Left renal cortex interstitium (tissue), 4 donors: ENCODE results near the gene ISCU. TPM values are rescaled to one million over a fixed set of nuclear protein-coding genes. Genes with fewer than 3 reads are reported as not detected.

Experiments used
- DNase-seq, 4 donors: peaks; one replicate each; pipeline ENCODE4 v3.0.0-alpha.2; 2013; ENCODE audit warnings: low read depth in 4 of 4, low spot score in 2 of 4, missing footprints in 1 of 4
- polyA plus RNA-seq, 4 donors: library from polyadenylated mRNA; unstranded; fragments of 120-200 nt; gene quantifications; one replicate each; pipeline ENCODE4 v1.2.1, GENCODE V29; 2013; ENCODE audit not compliant: insufficient read length in 4 of 4

ISCU gene
- polyA plus RNA-seq, 4 donors = 106 to 128 (median 113) TPM

DNA sequence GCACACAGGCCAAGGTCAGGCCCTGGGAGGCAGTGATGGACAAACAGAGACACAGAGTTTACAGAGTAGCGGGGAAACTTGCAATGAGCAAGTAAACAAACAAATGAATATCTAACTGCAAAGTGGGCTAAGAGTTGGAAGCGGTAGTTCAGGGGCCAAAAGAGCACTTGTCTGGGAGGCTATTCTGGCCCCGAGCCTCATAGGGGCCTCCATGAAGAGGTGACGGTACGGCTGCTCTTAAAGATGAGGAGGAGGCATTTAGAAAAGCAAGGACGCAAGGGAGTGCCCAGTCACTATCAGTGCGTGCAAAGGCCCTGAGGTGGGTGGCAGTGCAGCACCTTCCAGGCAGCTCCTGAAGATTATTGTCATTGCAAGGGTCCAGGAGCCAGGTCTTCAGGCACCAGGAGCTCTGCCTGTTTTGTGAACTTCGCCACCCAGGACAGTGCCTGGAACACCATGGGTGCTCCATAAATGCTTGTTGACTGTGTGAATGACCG lies 39.9 kb downstream of the ISCU start:
- no peak for DNase-seq

DNA sequence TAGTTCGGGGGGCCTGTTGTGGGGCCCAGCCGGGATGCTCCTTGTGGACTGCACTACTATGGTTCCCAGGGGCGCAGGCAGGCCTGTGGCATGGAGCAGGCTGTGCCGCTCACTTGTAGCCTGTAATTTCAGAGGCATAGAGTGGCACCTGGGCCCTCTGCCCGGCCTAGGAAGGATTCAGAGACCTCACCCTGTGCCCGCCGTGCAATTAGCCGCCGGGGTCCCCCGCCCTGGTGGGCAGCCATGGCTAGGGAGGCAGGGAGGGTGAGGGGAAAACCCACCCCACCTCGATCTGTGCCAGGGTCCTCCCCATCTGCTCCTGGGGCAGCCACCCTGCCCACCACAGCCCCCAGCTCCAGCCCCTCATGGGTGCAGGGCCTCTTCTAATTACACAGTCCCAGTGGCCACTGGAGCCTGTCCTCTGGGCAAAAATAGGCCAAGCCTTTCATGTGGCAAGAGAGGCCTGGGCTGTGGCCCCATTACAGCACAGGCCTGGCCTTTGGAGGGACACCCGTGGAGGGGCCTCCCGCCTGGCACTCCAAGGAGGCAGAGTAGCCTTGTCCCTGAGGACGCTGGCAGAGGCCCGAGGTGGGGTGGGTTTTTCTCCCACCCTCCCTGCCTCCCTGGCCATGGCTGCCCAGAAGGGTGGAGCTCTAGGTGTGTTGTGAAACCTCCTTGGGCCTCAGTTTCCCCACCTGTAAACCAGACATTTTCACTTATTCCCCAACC lies 40.7 kb downstream of the ISCU start:
- no peak for DNase-seq

DNA sequence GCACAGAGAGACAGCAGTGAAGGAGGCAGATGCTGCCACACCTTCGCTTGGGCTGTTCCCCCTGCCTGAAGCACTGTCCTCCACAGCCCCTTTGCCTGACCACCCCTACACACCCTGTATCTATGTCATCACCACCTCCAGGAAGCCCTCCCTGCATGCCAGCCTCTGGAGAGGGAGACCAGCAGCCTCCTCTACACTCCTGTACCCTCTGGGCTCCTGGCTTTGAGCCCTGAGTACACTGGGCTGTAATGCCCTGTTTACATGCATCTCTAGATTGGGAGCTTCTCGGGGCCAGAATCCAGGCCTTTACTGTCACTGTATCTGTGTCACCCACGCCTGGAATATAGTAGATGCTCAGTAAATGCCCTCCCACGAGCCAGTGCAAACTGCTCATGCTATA lies 41.3 kb downstream of the ISCU start:
- DNase-seq = no peak

DNA sequence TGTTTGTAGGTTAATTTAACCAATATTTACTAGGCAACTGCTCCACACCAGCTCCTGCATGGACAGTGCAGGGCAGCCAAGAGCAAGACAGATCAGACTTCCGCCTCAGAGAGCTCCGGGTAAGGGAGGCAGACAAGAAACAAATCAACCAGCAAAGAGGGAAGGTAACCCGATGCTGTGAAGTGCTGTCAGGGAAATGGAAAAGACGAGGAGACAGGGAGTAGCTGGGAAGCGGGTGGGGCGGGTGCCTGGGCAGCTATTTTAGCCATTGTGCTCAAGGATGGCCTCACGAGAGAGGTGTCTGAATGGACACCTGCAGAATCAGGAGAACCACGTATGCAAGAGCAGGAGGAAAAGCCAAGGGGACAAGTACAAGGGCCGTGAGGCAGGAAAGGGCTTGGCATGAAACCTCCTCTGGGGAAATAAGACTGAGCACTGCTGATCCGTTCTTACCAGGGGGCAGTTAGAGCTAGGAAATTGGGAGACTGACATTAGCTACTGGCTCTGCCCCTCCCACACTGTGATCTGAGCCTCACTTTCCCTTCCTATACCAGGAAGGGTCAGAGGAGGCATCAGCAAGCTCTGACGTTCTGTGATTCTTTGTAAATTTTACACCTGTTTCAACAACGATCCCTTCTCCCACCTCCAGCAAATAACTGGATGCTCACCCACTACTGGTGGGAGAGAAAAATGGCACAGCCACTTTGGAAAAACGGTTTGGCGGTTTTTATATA lies 42.0 kb downstream of the ISCU start:
- no peak for DNase-seq

DNA sequence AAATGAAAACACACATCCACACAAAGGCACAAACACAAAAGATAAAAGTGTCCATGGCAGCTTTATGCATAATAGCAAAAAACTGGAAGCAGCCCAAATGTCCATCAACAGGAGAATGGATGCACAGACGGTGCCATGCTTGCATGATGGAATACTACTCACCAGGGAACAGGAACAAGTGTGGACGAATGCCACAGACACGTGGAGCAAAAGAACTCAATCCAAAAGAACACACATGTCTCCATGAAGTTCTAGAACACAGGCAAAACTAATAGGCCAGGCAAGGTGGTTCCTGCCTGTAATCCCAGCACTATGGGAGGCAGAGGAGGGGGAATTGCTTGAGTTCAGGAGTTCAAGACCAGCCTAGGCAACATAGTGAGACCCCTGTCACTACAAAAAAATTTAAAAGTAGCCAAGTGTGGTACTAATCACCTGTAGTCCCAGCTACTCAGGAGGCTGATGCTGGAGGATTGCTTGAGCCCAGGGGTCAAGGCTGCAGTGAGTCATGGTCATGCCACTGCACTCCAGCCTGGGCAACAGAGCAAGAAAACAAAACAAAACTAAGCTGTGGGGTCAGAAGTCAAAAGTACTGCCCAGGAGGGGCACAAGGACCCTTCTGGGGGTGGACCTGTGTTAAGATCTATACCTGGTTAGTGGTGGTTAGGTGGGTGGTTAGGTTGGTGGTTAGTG lies 42.7 kb downstream of the ISCU start:
- DNase-seq = no peak

DNA sequence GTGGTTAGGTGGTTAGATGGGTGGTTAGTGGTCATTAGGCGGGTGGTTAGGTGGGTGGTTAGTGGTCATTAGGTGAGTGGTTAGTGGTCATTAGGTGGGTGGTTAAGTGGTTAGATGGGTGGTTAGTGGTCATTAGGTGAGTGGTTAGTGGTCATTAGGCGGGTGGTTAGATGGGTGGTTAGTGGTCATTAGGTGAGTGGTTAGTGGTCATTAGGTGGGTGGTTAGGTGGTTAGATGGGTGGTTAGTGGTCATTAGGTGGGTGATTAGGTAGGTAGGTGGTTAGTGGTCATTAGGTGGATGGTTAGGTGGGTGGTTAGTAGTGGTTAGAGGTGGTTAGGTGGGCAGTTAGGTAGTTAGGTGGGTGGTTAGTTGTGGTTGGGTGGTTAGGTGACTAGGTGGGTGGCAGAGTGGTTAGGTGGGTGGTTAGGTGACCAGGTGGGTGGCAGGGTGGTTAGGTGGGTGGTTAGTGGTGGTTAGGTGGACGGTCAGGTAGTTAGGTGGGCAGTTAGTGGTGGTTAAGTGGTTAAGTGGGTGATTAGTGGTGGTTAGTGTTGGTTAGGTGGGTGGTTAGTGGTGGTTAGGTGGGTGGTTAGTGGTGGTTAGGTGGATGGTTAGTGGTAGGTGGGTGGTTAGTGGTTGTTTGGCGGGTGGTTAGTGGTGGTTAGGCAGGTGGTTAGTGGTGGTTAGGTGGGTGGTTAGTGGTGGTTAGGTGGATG lies 43.5 kb downstream of the ISCU start:
- no peak for DNase-seq

DNA sequence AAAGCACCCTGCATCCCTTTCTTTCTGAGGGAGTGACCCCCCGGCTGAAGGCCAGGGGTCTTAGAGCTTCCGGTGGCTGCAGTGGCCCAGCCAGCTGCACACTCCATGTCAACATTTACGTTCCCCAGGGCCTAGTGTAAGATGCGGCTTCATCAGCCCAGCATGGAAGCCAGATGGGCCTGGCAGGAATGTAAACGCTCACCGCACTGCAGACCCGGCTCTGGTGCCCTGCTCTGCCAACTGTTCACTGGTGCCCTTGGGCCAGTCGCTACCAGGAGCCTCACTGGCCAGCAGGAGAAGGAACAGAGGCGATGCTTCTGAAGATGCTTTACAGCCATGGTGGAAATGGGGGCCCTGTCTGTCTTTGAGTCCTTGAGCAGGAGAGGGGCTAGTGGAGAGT lies 44.1 kb downstream of the ISCU start:
- no peak for DNase-seq

DNA sequence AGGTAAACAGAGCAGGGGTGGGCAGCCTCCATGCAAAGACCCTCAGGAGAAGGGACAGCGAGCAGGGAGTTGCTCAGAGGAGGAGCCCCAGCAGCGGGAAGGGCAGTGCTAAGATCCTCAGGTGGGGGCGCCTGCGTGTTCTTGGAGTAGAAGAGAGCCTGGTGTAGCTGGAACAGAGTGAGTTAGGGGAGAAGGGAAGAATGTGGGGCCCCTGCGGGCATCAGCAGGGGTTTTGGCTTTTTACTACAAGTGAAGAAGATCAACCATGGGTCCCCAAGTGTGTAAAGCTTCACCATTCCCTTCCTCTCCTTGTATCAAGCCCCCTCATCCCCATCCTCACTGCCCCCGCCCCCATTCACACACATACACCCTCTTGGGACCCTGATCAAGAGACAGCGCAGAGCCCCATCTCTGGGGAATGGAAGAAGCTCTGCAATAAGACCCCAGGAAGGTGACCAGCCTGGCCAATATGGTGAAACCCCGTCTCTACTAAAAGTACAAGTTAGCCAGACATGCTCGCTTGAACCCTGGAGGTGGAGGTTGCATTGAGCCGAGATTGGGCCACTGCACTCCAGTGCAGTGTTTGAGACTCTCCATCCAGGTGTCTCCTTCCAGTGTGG lies 45.7 kb downstream of the ISCU start:
- no peak for DNase-seq

DNA sequence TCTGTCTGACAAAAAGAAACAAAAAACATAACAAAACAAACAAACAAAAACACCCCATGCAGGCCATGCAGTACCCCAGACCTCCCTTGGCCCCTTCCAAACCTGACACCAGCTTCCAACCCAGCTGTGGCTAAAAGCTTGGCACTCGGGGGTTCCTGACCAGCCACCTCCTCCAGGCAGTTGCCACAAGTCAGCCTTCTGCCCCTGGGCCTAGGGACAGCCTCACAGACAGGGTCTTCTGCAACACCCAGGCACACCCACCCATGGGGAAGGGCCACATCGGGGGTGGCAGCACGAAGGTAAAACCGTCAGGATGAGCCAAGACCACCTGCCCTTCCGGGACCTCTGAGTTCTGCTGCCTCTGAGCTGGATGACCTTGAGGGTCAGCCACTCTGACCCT lies 46.2 kb downstream of the ISCU start:
- no peak for DNase-seq

DNA sequence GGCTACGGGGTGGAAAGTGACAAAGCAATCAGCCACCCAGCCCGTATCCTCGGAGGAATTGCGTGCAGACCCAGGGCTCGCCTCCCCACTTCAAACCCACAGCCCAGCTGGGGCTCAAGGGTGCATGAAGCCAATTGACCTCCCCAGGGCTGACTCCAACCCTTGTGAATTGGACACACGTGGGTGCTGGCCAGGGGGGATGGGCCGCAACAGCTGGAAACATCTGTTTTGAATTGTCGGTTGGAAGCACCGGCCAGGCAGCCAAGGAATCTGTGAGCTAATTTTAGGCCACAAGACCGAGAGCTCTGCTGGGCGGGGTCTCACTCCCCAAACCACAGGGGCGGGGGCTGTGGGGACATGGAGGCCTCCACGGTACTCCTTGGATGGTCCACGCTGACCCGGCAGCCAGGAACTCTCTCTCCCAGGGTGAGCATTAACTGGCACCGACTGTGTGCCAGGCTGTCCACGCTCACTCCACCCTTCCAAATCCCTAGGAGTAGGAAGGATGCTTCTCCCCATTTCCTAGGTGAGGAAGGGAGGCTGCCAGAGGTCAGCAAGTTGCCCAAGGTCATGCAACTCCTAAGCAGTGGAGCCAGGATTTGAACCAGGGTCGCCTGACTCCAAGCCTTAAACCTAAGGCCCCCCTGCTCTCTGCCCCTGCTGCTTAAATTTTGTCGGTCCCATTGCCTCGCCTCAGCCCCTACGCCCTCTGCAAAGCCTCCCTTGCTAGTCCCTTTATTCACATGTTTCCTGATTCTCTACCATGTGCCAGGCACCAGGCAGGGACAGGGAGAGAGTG lies 47.3 kb downstream of the ISCU start:
- DNase-seq = peak in 2 of 4 donors; percentile 76 to 80

DNA sequence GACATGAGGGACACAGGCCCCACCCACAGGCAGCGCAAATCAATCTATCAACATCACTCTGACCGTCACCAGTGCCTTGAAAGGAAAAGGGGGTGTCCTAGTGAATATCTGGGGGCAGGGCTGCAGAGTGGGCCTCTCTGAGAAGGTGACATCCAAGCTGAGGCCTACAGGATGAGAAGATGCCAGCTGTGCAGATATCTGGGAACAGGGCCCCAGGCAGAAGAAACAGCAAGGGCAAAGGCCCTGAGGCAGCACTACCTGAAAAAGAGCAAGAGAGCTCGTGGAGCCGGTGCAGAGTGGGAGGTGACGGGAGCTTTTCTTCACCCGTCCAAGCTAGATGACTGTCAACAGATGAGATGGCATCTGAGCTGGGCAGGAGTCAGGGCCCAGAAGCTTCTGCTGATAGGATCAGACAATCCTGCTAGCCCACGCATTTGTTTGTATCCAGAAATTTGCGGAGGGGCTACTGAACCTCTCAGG lies 48.0 kb downstream of the ISCU start:
- DNase-seq = no peak

DNA sequence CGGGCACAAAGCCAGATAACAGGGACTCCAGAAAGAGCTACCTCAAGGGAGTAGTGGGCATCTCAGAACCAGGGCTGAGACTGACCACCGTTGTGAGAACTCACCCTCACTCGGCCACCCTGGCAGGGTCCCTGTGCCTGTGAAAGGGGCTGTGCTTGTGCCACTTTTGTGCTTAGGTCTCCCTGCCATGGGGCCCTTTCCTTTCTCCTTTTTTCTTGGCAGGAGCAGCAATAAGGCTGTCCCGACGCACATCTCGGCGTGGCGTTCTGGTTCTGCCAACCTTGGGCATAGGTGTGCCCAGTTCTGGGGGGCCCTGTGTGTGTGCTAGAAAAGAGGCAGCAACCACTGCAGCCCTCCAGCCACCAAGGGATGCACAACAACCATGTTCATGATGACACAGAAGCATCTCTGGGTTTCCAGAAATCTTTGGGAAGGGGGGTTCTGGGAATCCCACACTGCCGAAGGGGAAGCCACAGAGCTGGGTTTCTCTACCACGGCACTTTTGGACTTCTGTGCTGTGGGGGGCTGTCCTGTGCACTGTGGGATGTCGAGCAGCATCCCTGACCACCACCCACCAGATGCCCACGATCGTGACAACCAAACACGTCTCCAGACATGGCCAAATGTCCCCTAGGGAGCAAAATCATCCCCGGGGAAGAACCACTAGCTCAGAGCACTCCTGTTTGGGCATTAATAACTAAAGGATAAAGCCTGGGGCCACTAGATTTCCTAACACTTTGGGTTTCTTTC lies 48.6 kb downstream of the ISCU start:
- DNase-seq = no peak

DNA sequence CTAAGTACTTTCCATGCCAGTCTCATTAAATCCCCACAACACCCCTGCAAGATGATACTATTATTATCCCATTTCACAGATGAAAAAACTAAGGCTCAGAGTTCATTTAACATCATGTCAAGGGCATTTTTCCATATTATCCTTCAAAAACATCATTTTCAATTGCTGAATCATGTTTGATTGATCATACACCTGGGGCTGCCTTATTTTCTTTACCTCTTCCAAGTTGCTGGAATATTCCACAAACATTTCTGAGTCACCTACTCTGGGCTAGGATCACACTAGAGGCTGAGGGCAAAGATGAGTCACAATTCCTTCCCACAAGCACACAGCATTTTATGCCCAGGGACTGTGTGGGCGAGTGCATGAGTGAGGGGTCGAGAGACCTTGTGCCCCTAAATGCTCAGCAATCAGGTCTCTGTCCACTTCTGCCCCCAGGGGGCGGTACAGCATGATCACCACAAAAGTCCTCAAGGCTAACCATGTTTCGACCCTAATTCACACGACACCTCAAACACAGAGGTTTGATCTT lies 49.6 kb downstream of the ISCU start:
- DNase-seq = no peak

DNA sequence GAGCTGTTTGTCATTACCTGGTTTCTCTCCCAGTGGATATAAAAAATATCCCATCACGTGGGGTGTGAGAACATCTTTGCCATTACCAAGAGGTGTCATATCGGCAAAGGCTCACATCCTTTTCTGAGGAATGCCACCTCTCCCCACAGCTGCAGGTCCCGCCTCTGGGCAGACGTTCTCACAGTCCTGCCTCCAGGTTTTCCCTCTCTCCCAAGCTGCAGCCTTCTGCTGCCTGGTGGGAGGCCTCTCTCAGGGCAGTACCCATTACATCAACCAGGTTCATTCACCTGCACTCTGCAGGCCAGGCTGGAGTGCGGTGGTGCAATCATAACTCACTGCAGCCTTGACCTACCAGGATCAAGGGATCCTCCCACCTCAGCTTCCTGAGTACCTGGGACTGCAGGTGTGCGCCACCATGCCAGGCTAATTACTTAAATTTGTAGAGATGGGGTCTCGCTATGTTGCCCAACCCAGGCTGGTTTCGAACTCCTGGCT lies 50.4 kb downstream of the ISCU start:
- no peak for DNase-seq

DNA sequence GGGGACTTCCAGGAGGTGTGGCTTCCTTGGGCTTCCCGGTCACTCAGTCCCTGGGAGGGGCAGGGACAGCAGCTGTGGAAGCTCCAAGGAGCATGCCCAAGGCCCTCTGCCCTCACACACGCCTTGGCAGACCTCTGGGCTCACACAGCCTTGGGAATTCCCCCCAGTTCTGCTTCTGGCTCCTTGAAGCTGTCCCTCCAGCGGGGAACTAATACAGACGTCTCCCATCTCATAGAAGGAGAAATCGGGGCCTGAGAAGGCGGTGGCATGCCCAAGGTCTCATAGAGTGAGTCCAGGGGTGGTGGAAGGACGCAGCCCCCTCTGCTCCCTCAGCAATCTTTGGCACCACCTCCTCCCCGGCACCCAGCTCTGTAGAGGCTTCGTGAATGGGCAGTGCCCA lies 51.2 kb downstream of the ISCU start:
- DNase-seq = no peak

DNA sequence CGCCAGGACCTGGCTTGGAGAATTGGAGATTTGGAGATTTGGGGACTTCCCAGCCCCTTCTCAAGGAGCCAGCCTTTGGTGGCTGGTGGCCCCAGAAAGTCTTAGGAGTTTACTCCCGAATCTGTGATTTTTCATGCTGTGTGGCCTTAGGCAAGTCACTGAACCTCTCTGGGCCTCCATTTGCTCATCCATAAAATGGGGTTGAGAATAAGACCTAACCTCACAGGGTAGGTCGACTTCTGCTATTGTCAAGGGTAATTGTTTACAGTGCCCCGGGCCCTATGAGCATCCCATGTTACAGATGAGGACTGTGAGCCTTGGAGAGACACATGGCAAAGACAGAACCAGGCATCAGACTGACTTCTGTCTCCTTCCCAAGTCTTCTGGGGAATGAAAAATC lies 51.6 kb downstream of the ISCU start:
- DNase-seq = no peak

DNA sequence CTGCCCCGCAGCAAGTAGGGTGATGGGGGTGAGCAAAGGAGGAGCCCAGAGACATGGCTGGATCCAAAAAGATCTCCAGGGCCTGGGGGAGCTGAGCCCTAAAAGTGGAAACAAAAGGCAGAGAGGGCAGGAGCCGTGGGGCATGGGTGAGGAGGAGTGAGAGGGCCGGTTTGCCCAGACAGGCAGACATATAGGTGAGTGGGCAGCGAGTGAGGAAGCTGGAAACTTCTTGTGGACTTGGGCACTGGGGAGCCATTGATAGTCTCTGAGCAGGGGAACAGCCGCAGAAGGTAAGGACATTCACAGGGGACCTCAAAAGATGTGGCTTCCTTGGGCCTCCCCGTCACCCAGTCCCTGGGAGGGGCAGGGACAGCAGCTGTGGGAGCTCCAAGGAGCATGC lies 52.2 kb downstream of the ISCU start:
- DNase-seq = no peak

DNA sequence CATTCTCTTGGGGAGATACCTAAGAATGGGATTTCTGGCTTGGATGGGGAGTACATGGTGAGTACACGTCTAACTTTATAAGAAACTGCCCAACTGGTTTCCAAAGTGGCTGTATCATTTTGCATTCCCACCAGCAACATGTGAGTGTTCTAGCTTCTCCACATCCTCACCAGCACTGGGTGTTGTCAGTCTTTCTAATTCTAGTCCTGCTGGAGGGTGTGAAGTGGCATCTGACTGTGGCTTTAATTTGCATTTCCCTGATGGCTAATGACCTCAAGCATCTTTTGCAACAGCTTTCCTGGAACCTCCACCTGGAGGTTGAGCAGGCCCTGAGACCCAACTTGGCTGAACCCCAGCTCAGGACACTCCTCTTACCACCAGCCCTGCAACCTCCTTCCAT lies 53.5 kb downstream of the ISCU start:
- DNase-seq = no peak
